ENCODE measurements around the gene SCN7A.
"Not testable (repeated sequence)": the region's sequence is repeated elsewhere in the genome, so short reads cannot be mapped to it uniquely, and the experiment has no call there.

SCN7A gene

GRCh38 chr2:166458674-166459073, 35.4 kb downstream of the SCN7A start:
- ChIA-PET POLR2A (no interaction called here), CTCF (no interaction called here)
- no peak for TF ChIP-seq CTCF (IDR thresholded peaks at IDR 0.05; ENCODE audit: control extremely low read depth, extremely low read depth, low read depth, missing control alignments)
- no peak for DNase-seq (ENCODE audit: extremely low spot score)

- DNase-seq (ENCODE audit: extremely low spot score); POLR2A ChIA-PET; CTCF ChIA-PET: not testable (repeated sequence)
These were observed 38.2 kb downstream of the SCN7A start for GRCh38 chr2:166455823-166456222.

- ChIA-PET POLR2A (no interaction called here), CTCF (no interaction called here)
- DNase-seq (ENCODE audit: extremely low spot score): no peak
- no peak for TF ChIP-seq CTCF (IDR thresholded peaks at IDR 0.05; ENCODE audit: control extremely low read depth, extremely low read depth, low read depth, missing control alignments)
These were observed 39.9 kb downstream of the SCN7A start for GRCh38 chr2:166454006-166454595.

- ChIA-PET POLR2A (no interaction called here), CTCF (interaction anchor here (0.9 kb wide), 1 partner anchor 19 kb away, joined by 4 read pairs; no protein-coding TSS in a partner anchor)
- no peak for TF ChIP-seq CTCF (IDR thresholded peaks at IDR 0.05; ENCODE audit: control extremely low read depth, extremely low read depth, low read depth, missing control alignments)
- no peak for DNase-seq (ENCODE audit: extremely low spot score)
These were observed 42.6 kb downstream of the SCN7A start for GRCh38 chr2:166451468-166451867.

- POLR2A ChIA-PET: no interaction called here
- DNase-seq (ENCODE audit: extremely low spot score): peak; percentile 14
- no peak for TF ChIP-seq CTCF (IDR thresholded peaks at IDR 0.05; ENCODE audit: control extremely low read depth, extremely low read depth, low read depth, missing control alignments)
- CTCF ChIA-PET: no interaction called here
These were observed 44.6 kb downstream of the SCN7A start for GRCh38 chr2:166449439-166449838.

- TF ChIP-seq CTCF (IDR thresholded peaks at IDR 0.05; ENCODE audit: control extremely low read depth, extremely low read depth, low read depth, missing control alignments): no peak
- DNase-seq (ENCODE audit: extremely low spot score): no peak
- CTCF ChIA-PET: no interaction called here
- POLR2A ChIA-PET: no interaction called here
These were observed 45.9 kb downstream of the SCN7A start for GRCh38 chr2:166448106-166448505.

GRCh38 chr2:166444306-166444705, 49.7 kb downstream of the SCN7A start:
- CTCF ChIA-PET: no interaction called here
- no peak for TF ChIP-seq CTCF (IDR thresholded peaks at IDR 0.05; ENCODE audit: control extremely low read depth, extremely low read depth, low read depth, missing control alignments)
- no peak for DNase-seq (ENCODE audit: extremely low spot score)
- POLR2A ChIA-PET: no interaction called here

Measured in GM10248 (cell line).